Stimulated activated CD8-positive, alpha-beta memory T cell treated with anti-CD3 and anti-CD28 coated beads, Interleukin-15, amount 100 ng/mL, for 1 hour (primary cell): ENCODE measurements around the gene BMERB1.
"Not testable (repeated sequence)": the region's sequence is repeated elsewhere in the genome, so short reads cannot be mapped to it uniquely, and the experiment has no call there.

Experiments
- DNase-seq: peaks from one replicate; pipeline ENCODE4 v3.0.0-alpha.2; 2020; ENCODE audit warnings: low read depth

Gene BMERB1

GRCh38 chr16:15461376-15461775 is 27.0 kb downstream of the BMERB1 start:
- DNase-seq: no peak

GRCh38 chr16:15464401-15465186 is 30.2 kb downstream of the BMERB1 start:
- no peak for DNase-seq

DNA sequence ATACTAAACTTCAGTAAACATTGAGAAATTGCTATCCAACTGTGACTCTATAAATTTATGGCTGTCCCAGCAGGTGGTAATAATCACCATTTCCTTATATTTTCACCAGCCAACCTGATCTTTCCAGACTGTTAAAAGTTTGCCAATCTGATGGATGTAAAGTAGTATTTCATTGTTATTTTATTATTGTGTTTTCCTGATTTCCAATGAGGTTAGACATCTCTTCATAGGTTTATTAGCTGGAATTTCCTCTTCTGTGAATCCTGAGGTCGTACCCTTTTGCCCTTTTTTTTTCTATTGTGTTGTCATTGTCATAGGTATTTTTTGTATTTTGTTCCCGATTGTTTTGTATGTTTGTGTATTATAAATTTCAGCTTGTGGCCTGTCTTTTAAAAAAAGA is 31.7 kb downstream of the BMERB1 start:
- DNase-seq: no peak

DNA sequence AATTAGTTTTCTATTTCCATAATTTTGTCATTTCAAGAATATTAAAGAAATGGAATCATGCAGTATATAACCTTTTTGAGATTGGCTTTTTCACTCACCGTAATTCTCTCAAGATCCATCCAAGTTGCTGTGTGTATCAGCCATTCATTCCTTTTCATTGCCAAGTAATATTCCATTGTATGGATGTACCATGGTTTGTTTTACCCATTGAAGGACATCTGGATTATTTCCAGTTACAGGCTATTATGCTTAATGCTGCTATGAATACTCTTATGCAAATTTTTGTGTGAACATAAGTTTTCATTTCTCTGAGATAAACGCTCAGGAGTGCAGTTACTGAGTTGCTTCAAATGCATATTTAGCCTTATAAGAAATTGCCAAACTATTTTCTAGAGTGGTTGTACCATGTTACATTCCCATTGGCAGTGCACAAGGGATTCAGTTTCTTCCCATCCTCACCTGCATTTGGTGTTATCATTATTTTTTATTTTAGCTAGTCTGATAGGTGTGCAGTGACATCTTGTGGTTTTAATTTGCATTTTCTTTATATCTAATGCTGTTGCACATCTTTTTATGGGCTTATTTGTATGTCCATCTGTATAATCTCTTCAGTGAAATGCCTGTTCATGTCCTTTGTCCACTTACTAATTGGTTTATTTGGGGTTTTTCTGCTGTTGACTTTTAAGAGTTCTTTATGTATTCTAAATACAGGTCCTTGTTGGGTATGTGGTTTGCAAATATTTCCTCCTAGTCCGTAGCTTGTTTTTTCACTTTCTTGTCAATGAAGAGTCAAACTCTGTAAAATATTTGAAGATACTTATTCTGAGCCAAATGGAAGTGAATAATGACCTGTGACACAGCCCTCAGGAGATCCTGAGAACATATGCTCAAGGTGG is 32.7 kb downstream of the BMERB1 start:
- DNase-seq: no peak

GRCh38 chr16:15476971-15477370 is 42.6 kb downstream of the BMERB1 start:
- not testable (repeated sequence) for DNase-seq

DNA sequence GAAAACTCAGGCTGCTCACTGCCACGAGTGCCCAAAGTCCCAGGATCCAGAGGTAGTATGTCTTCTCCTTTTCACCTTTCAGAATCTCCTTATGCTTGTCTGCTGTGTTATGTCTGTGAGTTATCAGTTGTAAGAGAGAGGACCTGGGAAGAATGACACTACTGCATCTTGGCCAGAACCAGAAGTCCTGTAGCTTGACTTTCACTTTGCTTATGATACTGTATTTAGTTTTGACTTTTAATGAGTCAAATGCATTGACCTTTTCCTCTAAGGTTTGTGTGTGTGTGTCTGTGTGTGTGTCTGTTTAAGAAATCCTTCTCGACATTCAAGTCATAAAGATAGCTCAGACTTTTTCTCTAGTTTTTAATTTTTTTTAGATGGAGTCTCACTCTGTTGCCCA is 43.4 kb downstream of the BMERB1 start:
- no peak for DNase-seq

DNA sequence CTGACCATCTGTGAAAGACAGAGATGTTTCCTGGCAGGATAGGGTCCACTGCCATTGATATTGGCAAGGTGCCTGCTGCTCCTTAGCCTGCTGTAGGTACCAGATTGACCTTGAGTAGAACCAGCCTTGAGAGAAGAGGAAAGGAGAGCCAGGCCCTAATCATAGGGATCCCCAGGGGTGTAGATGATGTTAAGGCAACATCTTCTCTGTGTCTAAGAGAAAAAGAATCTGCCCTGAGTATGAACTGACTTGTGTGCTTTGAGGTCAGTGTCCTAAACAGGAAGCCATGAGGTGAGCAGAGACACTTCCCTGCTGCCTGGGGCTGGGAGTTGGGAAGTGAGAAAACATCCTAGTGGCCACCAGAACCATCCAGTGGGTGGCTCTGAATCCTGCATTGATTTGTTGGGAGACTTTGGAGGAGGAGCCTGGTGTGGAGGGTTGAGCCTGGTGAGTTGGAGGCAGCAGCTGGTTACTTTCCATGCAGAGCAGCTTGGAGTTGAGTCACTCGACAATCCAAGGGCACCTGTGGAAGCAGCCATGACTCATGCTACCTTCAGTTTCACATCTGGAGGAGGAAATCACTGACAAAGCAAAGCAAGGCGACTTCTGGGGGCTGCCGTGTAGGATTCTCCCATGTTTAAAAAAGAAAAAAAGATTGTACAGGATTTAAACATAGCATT is 47.8 kb downstream of the BMERB1 start:
- no peak for DNase-seq

GRCh38 chr16:15482748-15483298 is 48.4 kb downstream of the BMERB1 start:
- DNase-seq: no peak

- DNase-seq: no peak
Measured at GRCh38 chr16:15483857-15484256, 49.5 kb downstream of the BMERB1 start.

GRCh38 chr16:15484662-15485061 is 50.3 kb downstream of the BMERB1 start:
- DNase-seq: no peak

DNA sequence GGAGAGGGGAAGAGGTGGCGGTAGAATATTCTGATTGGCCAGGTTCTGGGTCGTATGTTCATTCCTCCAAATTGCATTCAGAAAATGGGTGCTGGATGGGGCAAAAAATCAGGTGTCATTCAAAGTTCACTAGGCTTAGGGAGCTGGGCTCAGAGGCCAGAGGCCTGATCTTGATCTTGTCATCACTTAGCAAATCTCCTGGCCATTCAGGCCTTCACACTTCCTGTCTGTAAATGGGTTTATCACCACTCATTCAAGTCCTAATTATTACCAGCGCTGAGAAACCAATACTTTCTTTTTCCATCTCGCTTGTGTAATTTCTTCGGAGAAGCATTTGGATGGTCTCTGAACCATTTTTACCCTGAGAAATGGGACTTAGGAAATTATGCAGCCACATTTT is 50.8 kb downstream of the BMERB1 start:
- no peak for DNase-seq

DNA sequence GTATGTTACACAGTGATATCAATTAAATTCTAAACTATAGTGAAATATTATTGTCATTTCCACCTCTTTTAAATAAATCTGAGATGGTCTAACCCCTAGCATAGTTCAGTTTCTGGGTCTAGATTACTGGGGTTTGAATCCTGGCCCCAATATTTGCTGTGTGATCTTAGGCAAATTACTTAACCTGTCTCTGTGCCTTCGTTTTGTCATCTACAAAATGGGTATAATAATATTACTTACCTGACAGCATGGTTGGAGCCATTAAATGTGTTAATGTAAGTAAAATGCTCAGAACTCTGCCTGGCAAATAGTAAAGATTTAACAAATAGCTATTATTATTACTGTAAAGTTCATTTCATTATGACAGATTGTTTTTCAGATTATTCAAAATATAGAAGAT is 52.3 kb downstream of the BMERB1 start:
- DNase-seq: no peak

GRCh38 chr16:15487336-15488284 is 53.2 kb downstream of the BMERB1 start:
- no peak for DNase-seq

GRCh38 chr16:15489016-15489415 is 54.6 kb downstream of the BMERB1 start:
- no peak for DNase-seq

DNA sequence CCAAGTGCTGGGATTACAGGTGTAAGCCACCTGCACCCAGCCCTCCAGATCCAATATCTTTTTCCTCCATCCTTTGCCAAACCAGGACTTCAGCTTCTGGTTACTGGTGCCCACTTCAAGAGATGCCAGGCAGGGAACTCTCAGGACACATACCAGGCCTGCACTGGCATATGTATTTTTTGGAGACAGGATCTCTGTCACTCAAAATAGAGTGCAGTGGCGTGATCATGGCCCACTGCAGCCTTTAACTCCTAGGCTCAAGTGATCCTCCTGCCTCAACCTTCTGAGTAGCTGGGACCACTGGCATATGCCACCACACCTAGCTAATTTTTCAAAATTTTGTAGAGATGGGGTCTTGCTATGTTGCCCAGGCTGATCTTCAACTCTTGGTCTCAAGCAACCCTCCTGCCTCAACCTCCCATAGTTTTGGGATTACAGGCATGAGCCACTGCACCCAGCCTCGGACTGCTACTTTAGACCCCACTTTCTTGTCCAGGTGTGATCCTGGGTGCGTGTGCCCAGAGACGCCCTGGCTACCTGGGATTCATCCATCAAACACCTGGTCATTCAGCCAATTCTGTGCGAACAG is 55.8 kb downstream of the BMERB1 start:
- no peak for DNase-seq

GRCh38 chr16:15491411-15491810 is 57.0 kb downstream of the BMERB1 start:
- no peak for DNase-seq

DNA sequence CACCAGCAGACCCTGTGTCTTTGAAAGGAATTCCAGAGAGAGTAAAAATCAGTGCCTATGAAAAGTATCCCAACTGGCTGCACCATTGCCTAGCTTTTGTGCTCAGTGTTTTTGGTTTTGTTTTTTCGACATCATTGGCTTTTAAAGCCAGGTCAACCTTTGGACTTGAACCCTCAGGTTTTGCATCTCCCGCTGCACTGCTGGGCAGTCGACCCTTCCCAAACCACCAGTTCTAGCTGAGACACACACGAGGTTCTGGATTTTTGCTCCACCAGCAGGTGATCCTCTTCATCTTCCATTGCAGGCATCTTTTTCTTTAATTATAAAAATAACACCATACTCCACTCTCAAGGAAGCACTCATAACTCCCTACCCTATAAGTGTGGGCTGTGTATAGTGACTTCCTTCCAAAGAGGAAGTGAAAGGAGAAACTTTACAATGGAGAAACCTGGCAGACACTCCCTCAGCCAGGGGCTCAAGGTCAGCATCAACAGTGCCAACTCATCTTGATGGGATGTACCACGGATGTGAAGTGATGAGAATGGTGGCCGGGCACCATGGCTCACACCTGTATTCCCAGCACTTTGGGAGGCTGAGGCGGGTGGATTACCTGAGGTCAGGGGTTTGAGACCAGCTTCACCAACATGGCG is 57.8 kb downstream of the BMERB1 start:
- DNase-seq: no peak

DNA sequence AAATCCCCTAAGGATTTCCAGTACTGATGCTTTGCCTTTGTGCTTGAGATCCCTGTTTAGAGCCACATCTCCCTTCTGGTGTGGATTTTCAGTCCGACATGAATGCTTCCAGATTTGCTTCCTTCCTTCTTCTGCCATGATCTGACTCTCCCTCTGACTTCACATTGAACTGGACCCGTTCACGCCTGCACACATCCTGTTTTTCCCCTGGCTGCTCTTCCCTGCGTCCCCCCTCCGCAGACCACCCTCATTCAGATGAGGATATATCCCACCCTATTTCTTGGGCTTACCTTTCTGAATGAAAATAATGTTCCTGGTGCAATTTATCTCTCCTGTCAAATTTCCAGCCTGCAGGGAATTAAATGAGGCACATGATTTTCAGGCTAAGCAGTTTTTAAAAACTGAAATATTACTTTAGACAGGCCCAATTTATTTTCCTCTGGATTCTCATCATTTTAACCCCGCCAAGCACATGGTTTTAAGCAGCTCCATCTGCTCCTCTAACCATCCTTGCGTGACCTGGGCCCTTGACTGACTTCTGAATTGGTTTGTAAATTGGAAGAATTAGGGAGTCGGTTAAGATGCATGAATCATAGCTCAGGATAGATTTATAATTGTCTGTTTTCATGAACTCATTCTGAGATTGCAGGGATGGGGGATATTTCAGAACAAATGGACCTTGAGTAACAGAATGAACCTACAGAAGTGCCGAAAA is 59.2 kb downstream of the BMERB1 start:
- no peak for DNase-seq

GRCh38 chr16:15494236-15494635 is 59.8 kb downstream of the BMERB1 start:
- no peak for DNase-seq

DNA sequence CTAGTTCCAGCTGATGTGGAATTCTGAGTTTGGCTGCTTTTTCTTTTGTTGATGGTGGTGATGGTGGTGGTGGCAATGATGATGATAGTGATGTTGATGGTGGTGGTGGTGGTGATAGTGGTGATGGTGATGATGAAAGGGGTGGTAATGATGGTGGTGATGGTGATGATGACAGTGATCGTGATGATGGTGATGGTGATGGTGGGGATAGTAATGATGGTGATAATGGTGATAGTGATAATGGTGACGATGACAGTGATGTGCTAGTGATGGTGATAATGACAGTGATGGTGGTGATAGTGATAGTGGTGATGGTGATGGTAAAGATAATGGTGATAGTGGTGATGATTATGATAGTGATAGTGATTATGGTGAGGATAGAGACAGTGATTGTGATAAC is 61.5 kb downstream of the BMERB1 start:
- no peak for DNase-seq
